C4-2B (cell line): ENCODE results near the gene FGF12.

Experiments used
- H3K27ac ChIP-seq: fragments of 450-650 bp; 2 replicates; pipeline ENCODE4 v1.5.1; 2017
- ZFX ChIP-seq: fragments of 450-650 bp; IDR thresholded peaks from 2 replicates; pipeline ENCODE4 v1.6.1; 2017
- TF ChIP-seq, protein P1 (sequence below): fragments of 450-650 bp; conservative IDR thresholded peaks from 2 replicates; pipeline ENCODE4 v1.5.1; 2017; ENCODE audit warnings: mild to moderate bottlenecking

Gene FGF12

DNA sequence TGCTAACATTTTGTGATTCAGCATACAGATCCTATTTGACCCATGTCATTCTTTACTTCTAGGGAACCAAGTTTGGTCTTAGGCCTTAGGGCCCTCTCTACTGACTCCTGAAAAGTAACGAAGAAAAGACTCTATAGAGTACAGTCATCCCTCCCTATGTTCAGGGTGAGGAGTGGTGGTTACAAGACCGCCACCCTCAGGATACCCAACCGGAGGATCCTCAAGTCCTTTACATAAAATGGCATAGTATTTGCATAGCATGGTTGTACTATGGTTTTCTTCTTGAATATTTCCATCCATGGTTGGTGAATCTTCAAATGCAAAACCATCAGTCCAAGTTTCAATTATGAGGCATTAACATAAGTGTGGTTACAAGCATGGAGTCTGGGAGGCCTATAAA, 327.6 kb downstream of the FGF12 start:
- no peak for TF ChIP-seq ZFX
- TF ChIP-seq, protein P1, sequence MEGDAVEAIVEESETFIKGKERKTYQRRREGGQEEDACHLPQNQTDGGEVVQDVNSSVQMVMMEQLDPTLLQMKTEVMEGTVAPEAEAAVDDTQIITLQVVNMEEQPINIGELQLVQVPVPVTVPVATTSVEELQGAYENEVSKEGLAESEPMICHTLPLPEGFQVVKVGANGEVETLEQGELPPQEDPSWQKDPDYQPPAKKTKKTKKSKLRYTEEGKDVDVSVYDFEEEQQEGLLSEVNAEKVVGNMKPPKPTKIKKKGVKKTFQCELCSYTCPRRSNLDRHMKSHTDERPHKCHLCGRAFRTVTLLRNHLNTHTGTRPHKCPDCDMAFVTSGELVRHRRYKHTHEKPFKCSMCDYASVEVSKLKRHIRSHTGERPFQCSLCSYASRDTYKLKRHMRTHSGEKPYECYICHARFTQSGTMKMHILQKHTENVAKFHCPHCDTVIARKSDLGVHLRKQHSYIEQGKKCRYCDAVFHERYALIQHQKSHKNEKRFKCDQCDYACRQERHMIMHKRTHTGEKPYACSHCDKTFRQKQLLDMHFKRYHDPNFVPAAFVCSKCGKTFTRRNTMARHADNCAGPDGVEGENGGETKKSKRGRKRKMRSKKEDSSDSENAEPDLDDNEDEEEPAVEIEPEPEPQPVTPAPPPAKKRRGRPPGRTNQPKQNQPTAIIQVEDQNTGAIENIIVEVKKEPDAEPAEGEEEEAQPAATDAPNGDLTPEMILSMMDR: no peak
- no peak overlapping the region for H3K27ac ChIP-seq

DNA sequence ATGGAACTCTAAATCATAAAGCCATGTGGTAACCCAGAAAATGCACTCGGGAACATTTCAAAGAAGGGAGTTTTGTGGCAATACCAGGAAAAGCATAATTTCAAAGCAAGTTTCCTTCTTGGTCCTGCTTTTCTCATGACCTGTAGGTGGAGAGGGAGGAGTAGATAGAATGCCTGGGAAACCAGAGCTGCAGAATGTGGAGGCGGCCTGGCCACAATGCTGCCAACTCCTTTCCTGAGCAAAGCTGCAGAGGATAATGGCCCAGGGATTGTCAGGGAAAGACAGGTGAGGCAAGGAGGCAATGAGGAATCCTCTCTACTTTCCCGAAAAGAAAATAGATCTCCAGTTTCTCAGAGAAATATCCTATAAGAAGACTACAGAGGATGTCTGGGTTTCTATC, 330.3 kb downstream of the FGF12 start:
- TF ChIP-seq, protein P1: no peak
- no peak for TF ChIP-seq ZFX
- H3K27ac ChIP-seq: no peak overlapping the region

DNA sequence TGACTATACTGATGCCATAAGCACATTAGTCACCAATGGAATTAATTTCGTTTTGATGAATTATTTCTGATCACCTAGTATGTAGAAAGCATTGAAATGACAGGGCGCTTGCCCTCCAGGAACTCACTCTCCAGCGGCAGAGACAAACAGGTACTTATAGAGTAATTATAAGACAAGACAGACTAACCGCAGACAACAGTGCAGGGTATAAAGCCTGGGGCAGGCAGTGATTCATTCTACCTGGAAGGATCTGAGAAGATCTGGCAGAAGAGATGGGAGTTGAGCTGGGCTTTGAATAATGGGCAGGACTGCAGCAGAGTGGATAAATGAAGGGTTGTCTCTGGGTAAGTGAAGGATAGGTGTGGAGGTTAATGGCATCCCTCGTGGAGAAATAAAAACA, 331.8 kb downstream of the FGF12 start:
- no peak overlapping the region for H3K27ac ChIP-seq
- TF ChIP-seq ZFX: no peak
- TF ChIP-seq, protein P1: no peak

DNA sequence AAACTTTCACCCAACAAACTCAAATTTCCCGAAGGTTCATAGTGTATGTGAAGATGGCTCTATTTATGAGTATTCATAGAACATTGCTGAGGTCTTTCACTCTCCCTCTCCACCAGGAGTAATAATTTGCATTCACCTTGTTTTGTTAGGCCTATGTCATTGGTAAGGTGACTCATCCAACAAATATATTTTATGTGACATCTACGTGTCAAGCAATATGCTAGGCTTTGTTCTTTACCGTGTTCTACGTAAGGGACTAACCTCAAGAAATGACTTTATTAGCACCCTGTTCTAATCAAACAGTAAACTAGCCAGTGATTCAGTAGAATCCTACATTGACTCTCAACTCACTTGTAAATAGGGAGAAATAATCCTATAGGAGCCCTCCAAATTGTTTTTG, 334.4 kb downstream of the FGF12 start:
- no peak overlapping the region for H3K27ac ChIP-seq
- TF ChIP-seq, protein P1: no peak
- no peak for TF ChIP-seq ZFX

DNA sequence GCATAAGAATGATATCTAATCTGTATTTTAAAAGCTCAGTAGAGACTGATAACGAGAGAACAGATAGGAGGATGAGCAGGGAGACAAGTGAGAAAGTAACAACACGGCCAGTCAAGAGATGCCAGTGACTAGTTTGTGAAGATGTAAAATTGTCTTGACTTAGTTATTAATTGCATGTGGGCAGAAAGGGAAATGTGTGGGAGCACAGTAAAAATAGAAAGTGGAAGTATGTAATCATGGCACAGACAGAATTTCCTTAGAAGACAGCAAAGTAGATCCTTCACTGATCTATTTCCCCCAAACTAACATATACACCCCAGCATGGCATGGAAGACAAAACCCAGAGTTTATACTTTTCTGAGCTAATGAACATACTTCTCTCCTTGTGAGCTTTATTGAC, 344.5 kb downstream of the FGF12 start:
- H3K27ac ChIP-seq: no peak overlapping the region
- no peak for TF ChIP-seq ZFX
- TF ChIP-seq, protein P1: no peak

DNA sequence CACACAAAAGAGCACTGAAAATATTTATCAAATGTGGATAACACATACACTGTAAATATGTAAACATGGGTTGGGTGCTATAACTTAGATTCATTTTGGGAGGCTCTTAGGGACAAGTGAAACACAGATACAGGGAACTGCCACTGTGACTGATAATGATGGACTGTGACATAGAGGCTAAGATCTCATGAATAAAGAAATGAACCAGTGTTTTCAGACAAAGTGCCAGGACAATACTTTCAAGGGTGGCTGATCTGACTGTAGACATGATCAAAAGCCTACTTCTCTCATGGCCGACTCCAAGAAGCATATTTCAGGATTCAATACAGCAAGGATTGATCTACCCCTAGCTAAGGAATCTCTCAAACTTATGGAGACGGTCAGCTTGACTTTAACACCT, 353.8 kb downstream of the FGF12 start:
- no peak for TF ChIP-seq ZFX
- TF ChIP-seq, protein P1: no peak
- H3K27ac ChIP-seq: no peak overlapping the region

DNA sequence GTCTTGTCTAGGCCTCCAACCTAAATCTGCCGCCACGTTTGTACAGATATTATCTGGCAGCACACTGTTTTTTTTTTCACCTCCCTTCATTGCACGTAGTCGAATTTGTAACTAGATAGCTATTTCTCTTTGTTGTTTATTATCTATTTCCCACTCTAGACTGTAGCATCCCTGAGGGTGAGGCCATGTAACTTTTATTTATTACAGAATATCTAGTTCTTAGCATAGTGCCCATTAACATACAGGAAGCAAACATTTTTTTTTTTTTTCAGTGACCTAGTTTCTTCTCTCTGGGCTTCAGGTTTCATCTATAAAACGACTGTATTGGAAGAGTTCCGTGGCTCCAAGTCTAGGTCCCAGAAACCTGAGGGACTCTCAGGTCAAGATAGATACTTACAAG, 354.3 kb downstream of the FGF12 start:
- no peak overlapping the region for H3K27ac ChIP-seq

More for the DNA sequence above, 354.3 kb downstream of the FGF12 start:
- TF ChIP-seq, protein P1: no peak
- no peak for TF ChIP-seq ZFX
